SK-N-SH treated with all-trans-retinoic acid at 6 μM for 48 hours (cell line): ENCODE results near the gene KLK5.

Source experiments
- ARNTL ChIP-seq: fragments of 450-650 bp; formaldehyde crosslinking; IDR thresholded peaks from 2 replicates; pipeline ENCODE4 v1.5.0; 2020; ENCODE audit warnings: low read depth, mild to moderate bottlenecking, moderate library complexity, borderline replicate concordance
- CREB5 ChIP-seq: fragments of 250-450 bp; sonication (Bioruptor Pico); IDR thresholded peaks from 2 replicates; pipeline ENCODE4 v1.5.1; 2020; ENCODE audit warnings: low read depth, mild to moderate bottlenecking, moderate library complexity
- ESRRG ChIP-seq: fragments of 250-450 bp; sonication (Bioruptor Pico); IDR thresholded peaks from 2 replicates; pipeline ENCODE4 v1.6.1; 2021; ENCODE audit warnings: mild to moderate bottlenecking
- POU6F1 ChIP-seq: fragments of 250-450 bp; sonication (Bioruptor Pico); IDR thresholded peaks from 2 replicates; pipeline ENCODE4 v1.8.0; 2021; ENCODE audit warnings: low read depth, mild to moderate bottlenecking, moderate library complexity, borderline replicate concordance
- SNAI2 ChIP-seq: fragments of 250-450 bp; sonication (Bioruptor Pico); IDR thresholded peaks from 2 replicates; pipeline ENCODE4 v1.5.0; 2020; ENCODE audit warnings: mild to moderate bottlenecking, moderate library complexity
- ZFP30 ChIP-seq: fragments of 450-650 bp; formaldehyde crosslinking; IDR thresholded peaks from 2 replicates; pipeline ENCODE4 v1.5.0; 2022; ENCODE audit warnings: mild to moderate bottlenecking, moderate library complexity
- ZNF565 ChIP-seq: fragments of 450-650 bp; formaldehyde crosslinking; conservative IDR thresholded peaks from 2 replicates; pipeline ENCODE4 v1.5.0; 2020; ENCODE audit warnings: low read depth, mild to moderate bottlenecking, moderate library complexity
- ZNF70 ChIP-seq: fragments of 450-650 bp; formaldehyde crosslinking; IDR thresholded peaks from 2 replicates; pipeline ENCODE4 v1.5.0; 2020; ENCODE audit warnings: mild to moderate bottlenecking, moderate library complexity
- ZNF8 ChIP-seq: fragments of 450-650 bp; formaldehyde crosslinking; IDR thresholded peaks from 2 replicates; pipeline ENCODE4 v1.5.0; 2020; ENCODE audit warnings: mild to moderate bottlenecking, moderate library complexity

DNA sequence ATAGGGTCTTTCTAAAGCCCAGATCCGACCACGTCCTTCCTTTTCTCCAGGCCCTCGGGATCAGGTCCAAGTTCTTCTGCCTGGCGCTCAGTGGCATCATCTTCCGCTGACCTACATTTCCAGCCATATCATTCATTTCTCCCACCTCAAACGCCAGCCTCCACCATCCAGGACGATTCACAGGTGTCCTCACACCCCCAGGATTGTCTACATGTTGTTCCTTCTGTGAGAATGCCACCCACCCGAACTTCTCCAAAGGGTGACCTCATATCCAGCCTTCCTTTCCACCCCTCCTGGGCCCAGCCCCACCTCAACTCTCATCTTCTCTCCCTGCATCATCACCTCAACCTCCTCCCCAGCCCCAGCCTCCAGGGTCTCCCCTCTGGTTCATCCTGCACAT, 4.7 kb upstream of the KLK5 start:
- no peak for TF ChIP-seq ARNTL (CRISPR knock-in tag)
- no peak for TF ChIP-seq ZFP30 (CRISPR knock-in tag)
- no peak for TF ChIP-seq CREB5 (CRISPR knock-in tag)
- no peak for TF ChIP-seq ZNF8
- TF ChIP-seq POU6F1 (CRISPR knock-in tag): no peak
- TF ChIP-seq ESRRG: no peak
- no peak for TF ChIP-seq SNAI2
- no peak for TF ChIP-seq ZNF565 (CRISPR knock-in tag)
- no peak for TF ChIP-seq ZNF70 (CRISPR knock-in tag)
